HPDE6-E6E7 (cell line): ENCODE results near the gene ACOX3.

ENCODE experiments used
- DNase-seq: peaks from one replicate; pipeline ENCODE4 v3.0.0; 2011; ENCODE audit warnings: missing footprints; ENCODE audit errors: extremely low spot score

Gene ACOX3

DNA sequence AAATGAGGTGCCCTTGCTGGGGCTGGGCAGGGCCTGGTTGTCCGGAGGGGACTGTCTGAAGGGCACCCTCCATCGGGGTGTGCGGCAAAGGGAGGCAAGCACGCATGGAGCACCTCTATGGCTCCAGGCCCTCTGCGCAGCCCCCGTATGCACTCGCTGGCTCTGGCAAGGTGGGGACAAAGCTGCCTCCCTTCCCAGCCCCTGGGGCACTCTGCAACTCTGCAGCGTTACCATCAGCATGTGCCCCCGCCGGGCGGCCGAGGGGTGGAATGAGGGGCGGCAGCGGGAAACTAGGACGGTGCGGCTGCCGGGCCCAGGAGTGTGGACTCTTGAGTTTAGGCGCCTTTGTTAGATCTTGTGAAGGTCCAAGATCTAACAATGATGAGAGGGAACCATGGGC, 26.5 kb upstream of the ACOX3 start:
- no peak for DNase-seq

DNA sequence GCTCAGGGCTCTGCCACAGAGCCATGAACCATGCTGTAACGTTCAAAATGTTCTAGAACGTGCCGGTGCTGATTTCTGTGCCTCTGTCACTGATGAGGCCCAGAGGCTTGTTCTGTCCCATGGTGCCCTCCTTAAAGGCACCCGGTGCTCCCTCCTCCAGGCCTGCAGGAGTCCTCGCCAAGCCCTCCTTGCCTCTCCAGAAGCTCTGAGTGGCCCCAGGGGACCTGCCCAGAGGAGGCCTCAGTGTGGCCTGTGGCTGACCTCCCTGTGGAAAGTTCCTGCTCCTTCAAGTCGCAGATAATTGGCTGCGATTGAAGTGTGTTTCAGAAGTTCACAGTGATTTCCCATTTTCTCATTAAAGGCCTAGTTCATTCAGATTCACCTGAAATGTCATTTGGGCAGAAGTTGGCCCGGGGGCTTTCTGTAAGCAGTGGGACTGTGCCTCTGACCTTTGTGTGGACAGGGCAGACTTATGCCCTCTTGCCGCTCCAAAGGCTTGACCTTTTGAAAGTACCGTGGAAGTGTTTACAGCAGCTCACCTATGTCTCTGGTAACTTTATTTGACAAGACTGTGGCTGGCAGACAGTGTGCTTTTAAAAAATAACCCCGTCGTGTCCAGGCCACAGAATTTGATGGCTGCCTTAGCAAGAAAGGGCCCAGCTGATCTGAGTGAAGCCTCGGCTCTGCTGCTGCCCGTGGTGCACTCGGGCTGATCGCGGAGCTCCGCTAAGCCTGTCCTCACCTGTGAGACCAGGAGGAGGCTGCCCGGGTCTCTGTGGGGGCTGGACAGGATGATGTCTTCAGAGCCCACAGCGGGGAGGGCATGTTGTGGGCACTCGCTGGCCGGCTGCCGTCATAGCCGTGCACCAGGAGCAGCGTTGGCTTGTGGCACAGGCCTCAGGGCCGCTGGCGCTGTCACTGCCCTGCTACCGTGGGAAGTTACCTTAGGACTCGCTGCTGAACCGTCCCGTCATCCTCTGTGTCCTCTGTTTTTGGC, 25.4 kb upstream of the ACOX3 start:
- no peak for DNase-seq

DNA sequence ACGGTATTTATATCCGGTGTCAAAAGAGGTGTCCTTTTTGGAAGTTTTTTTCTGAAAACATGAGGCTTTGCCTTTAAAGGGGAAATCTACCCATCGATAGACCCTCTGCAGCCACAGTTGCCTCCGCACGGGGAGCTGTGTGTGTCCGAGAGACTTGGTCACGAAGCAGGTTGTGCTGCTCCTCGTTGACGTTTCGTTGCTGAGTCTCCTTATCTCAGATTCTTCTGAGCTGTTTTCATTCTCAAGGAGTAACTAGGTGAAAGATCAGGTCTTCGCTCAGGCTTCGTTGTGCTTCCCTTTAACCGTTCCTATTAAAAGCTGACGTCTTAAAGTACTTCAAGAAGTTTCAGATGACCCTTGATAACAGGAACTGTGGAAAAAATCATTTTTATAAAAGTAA, 23.9 kb upstream of the ACOX3 start:
- DNase-seq: no peak

- no peak for DNase-seq
These were observed 23.3 kb upstream of the ACOX3 start for GRCh38 chr4:8463811-8464210.

DNA sequence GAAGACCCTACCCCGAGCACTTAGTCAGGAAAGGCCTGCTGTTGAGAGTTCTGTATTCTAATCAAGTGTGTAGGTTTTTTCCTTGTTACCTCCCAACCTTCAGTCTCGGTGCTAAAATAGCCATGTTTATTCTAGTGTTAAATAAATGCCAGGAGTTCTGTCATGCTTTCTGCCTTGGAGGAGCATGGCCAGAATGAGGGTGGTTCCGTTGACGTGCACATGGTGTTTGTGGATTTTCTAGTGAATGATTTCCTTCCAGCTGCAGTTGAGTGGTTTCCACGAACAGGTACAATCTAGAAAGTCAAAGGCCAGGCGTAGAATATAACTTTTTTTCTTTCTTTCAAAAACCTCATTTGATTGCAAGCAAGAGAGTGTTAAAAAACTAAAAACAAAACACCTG, 21.1 kb upstream of the ACOX3 start:
- no peak for DNase-seq

DNA sequence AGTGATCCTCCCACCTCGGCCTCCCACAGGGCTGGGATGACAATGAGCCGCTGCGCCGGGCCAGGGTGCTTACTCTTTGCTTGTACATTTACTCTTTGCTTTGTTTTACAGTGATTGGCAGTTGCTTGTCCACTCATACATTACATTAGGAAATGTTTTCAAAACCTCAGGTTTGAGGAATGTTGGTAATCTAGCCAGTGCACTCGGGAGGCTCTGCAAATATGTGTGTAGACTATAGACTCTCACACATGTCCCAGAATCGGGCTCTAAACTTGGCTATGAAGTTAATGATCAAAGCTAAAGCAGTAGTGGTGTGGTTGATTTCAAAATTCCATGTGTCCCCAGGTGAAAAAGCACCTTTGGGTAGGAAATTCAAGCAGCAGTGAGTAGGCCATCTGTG, 20.6 kb upstream of the ACOX3 start:
- DNase-seq: no peak

GRCh38 chr4:8459867-8460445, 19.4 kb upstream of the ACOX3 start:
- DNase-seq: no peak

DNA sequence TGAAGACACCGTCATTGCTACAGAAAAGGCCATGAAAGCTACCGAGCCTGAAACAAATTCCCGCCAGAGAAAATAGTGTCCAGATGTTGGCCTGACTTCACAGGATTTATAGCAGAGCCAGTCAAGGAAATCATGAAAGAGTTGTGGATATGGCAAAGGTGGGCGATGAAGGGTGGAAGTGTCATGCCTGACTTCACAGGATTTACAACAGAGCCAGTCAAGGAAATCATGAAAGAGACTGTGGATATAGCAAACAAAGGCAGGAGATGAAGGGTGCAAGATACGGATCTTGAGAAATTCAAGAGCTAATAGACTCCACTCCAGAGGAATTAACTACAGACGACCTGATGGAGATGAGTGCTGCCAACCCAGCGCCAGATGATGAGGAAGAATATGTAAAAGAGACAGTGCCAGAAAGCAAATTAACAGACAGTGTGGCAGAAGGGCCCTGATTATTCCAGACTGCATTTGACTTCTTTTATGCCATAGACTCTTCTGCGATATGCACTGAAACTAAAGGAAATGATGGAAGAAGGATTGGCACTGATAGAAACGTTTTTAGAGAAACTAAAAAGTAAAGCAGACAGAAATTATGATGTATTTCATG, 17.2 kb upstream of the ACOX3 start:
- DNase-seq: no peak

DNA sequence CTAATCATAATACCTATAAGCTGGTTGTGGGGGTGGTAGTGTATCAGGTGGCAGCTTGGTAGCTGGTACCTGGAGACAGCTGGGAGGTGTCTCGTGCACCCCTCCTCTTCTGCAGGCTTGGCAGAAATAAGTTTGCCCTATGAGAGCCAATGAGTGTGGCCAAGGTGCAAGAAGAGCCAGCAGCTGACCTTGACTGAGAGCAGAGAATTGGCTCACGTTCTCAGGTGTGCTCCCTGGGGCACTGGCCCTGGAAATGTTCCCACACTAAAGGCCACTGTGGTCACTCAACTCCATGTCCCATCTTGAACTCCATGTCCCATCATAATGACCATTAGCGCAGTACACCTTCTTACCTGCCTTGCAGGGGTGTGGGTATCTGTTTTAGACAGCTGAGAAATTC, 13.4 kb upstream of the ACOX3 start:
- no peak for DNase-seq

DNA sequence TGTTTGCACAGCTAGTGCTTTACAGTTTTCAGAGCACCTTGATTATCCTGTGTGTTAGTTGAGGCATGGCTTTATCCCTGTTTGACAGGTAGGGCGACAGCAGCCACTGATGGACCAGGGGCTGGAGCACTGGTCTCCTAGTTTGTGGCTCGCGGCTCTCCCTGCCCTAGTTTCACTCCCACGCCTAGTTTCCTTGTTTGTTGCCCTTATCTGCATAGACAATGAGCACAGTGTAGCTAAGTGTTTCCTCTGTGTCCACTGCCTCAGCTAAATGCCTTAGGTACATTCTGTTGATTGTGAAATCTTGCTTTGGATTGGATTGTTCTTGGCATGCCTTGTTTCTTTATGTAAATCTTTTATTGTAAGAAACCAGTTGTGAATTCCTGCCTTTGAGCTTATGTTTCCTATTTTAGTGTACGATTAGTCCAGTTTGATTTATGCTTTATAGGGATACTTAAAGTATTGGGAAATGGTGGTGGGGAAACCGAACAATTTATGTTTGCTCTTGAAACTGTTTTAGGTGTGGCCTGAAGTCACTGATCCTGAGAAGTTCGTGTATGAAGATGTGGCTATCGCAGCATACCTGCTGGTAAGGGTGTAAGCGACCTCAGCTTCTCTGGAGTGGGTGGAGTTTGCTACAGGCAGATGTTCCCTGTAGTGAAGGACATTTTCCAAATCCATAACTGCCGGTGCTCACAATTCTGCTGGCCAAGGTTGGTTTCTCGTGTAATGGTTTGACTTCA, 11.1 kb upstream of the ACOX3 start:
- no peak for DNase-seq

- no peak for DNase-seq
These were observed 5.6 kb upstream of the ACOX3 start for GRCh38 chr4:8446122-8446521.

- DNase-seq: no peak
These were observed 3.3 kb upstream of the ACOX3 start for GRCh38 chr4:8443801-8444200.

- DNase-seq: no peak
These were observed 2.3 kb upstream of the ACOX3 start for GRCh38 chr4:8442596-8443358.

GRCh38 chr4:8441499-8442091, 1.1 kb upstream of the ACOX3 start:
- no peak for DNase-seq

- no peak for DNase-seq
These were observed 520 bp downstream of the ACOX3 start for GRCh38 chr4:8439914-8440491.

- DNase-seq: no peak
These were observed 1.4 kb downstream of the ACOX3 start for GRCh38 chr4:8439168-8439567.

GRCh38 chr4:8438743-8439142, 1.8 kb downstream of the ACOX3 start:
- no peak for DNase-seq

DNA sequence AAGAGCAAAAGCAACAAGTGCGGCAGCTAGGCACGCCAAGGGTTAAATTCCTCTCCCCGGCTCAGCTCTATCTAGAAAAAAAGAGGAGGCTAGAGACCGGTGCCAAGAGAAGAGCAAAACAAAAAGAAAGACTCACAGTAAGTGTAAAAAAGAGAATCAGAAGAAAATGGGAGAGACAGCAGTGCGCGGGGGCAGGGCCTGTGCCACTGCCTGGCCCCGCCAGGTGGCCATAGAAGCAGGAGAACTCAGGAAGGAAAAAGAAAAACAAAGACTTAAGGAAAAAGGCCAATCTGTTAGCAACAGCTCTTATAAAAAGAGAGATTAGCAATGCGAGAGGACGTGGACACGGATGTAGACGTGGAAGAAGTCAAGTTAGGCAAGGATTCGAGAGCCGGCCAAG, 3.2 kb downstream of the ACOX3 start:
- DNase-seq: no peak

GRCh38 chr4:8435656-8436121, 4.8 kb downstream of the ACOX3 start:
- no peak for DNase-seq

DNA sequence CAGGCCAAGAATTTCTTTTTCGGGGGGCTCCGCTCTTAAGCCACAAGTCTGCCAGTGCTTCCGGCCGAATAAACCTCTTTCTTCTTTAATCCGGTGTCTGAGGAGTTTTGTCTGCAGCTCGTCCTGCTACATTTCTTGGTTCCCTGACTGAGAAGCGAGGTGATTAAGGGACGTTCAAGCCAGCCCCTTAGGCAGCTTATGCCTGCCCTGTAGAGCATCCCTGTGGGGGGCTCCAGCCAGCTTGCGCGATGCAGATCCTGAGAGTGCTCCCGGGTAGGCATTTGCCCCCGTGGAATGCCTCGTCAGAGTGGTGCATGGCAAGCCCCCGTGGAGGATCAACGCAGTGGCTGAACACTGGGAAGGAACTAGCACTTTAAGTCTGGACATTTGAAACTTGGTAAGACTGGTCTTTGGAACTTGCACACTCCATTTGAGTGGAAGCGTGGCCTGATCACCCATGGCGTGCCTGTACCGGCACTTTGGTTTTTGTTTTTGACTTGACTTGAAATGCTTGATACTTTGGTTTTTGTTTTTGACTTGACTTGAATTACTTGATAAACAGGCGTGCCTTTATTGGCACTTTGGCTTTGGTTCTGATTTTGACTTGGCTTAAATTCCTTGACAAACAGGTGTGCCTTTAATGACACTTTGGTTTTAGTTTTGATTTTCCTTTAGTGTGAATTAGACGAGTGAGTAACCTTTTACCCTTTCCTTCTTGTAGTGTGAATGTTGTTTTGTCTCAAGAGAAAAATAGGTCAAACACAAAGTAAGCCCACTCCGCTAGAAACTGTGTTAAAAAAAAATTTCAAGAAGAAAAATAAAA, 6.1 kb downstream of the ACOX3 start:
- DNase-seq: no peak
